ENCODE results near the gene IMP4.

GRCh38 chr2:130328710-130329109, 14.0 kb upstream of the IMP4 start:
- TF ChIP-seq, protein P1, sequence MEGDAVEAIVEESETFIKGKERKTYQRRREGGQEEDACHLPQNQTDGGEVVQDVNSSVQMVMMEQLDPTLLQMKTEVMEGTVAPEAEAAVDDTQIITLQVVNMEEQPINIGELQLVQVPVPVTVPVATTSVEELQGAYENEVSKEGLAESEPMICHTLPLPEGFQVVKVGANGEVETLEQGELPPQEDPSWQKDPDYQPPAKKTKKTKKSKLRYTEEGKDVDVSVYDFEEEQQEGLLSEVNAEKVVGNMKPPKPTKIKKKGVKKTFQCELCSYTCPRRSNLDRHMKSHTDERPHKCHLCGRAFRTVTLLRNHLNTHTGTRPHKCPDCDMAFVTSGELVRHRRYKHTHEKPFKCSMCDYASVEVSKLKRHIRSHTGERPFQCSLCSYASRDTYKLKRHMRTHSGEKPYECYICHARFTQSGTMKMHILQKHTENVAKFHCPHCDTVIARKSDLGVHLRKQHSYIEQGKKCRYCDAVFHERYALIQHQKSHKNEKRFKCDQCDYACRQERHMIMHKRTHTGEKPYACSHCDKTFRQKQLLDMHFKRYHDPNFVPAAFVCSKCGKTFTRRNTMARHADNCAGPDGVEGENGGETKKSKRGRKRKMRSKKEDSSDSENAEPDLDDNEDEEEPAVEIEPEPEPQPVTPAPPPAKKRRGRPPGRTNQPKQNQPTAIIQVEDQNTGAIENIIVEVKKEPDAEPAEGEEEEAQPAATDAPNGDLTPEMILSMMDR (IDR thresholded peaks at IDR 0.05): no peak
- no peak for TF ChIP-seq EZH2 (IDR thresholded peaks at IDR 0.05; ENCODE audit: borderline replicate concordance, insufficient read depth, low read depth, low read length, poor library complexity, severe bottlenecking)

Measured in B cell (primary cell).